ENCODE results near the gene RASA3.

RASA3 gene

GRCh38 chr13:114053026-114053425 lies 79.4 kb downstream of the RASA3 start:
- TF ChIP-seq CTCF (IDR thresholded peaks at IDR 0.05), result no peak
- H3K4me3 ChIP-seq (ENCODE audit: low read depth in 1 of 2, low read length in 1 of 2), result no peak overlapping the region
- H3K27me3 ChIP-seq, result no peaks in the 10 kb centered on the region
- no peaks in the 10 kb centered on the region for H3K9me3 ChIP-seq
- peaks cover 74 to 76% of the 10 kb centered on the region in 2 experiments for H3K4me1 ChIP-seq (ENCODE audit: control insufficient read depth in 1 of 2, insufficient read depth in 1 of 2, low read depth in 1 of 2, low read length in 1 of 2)
- peak overlapping the region; percentile 64 for H3K27ac ChIP-seq
- H3K36me3 ChIP-seq, result peaks cover 7% of the 10 kb centered on the region

GRCh38 chr13:114050536-114051450 lies 81.6 kb downstream of the RASA3 start:
- Histone ChIP-seq H3K27ac (peak overlapping the region; percentile 64), H3K4me1 (ENCODE audit: control insufficient read depth in 1 of 2, insufficient read depth in 1 of 2, low read depth in 1 of 2, low read length in 1 of 2) (peaks cover 52 to 54% of the 10 kb centered on the region in 2 experiments), H3K27me3 (no peaks in the 10 kb centered on the region), H3K36me3 (peaks cover 20% of the 10 kb centered on the region), H3K9me3 (no peaks in the 10 kb centered on the region), H3K4me3 (ENCODE audit: low read depth in 1 of 2, low read length in 1 of 2) (no peak overlapping the region)
- TF ChIP-seq CTCF (IDR thresholded peaks at IDR 0.05), result no peak

DNA sequence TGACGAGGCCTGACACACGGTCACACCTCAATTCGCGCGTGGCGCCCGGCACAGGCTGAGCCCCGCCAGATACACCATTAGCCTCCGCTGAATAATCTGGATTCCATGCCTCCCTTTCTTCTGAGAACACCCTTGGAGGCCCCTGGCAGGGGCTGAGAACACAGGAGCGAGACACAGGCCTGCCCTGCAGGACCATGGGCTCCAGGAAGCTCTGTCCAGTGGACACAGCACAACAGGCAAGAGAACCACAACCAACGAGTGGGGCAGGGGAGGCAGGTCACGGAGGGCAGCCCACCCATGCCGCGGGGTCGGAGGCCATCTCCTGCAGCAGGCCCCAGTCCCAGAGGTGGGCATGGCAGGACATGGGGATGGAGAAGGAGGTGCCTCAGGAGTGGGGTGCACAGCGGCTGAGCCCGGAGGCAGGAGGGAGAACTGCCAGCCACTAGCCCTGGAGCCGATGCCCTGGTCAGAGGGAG lies 82.8 kb downstream of the RASA3 start:
- peaks cover 51 to 52% of the 10 kb centered on the region in 2 experiments for H3K4me1 ChIP-seq (ENCODE audit: control insufficient read depth in 1 of 2, insufficient read depth in 1 of 2, low read depth in 1 of 2, low read length in 1 of 2)
- H3K9me3 ChIP-seq, result no peaks in the 10 kb centered on the region
- H3K27ac ChIP-seq, result peak overlapping the region; percentile 66
- no peak for TF ChIP-seq CTCF (IDR thresholded peaks at IDR 0.05)
- H3K27me3 ChIP-seq, result no peaks in the 10 kb centered on the region
- H3K4me3 ChIP-seq (ENCODE audit: low read depth in 1 of 2, low read length in 1 of 2), result no peak overlapping the region
- H3K36me3 ChIP-seq, result peaks cover 20% of the 10 kb centered on the region

- TF ChIP-seq CTCF (IDR thresholded peaks at IDR 0.05), result no peak
- peak overlapping the region; percentile 15 to 36 for H3K4me3 ChIP-seq (ENCODE audit: low read depth in 1 of 2, low read length in 1 of 2)
- peaks cover 51 to 52% of the 10 kb centered on the region in 2 experiments for H3K4me1 ChIP-seq (ENCODE audit: control insufficient read depth in 1 of 2, insufficient read depth in 1 of 2, low read depth in 1 of 2, low read length in 1 of 2)
- H3K9me3 ChIP-seq, result no peaks in the 10 kb centered on the region
- H3K27ac ChIP-seq, result peak overlapping the region; percentile 66
- peaks cover 20% of the 10 kb centered on the region for H3K36me3 ChIP-seq
- no peaks in the 10 kb centered on the region for H3K27me3 ChIP-seq
Measured at GRCh38 chr13:114049026-114049425, 83.4 kb downstream of the RASA3 start.

GRCh38 chr13:114048443-114048842 lies 84.0 kb downstream of the RASA3 start:
- Histone ChIP-seq H3K4me1 (ENCODE audit: control insufficient read depth in 1 of 2, insufficient read depth in 1 of 2, low read depth in 1 of 2, low read length in 1 of 2) (peaks cover 51% of the 10 kb centered on the region in 2 experiments), H3K27ac (peak overlapping the region; percentile 66)
- TF ChIP-seq CTCF (IDR thresholded peaks at IDR 0.05), result no peak

More at GRCh38 chr13:114048443-114048842, 84.0 kb downstream of the RASA3 start:
- Histone ChIP-seq H3K27me3 (no peaks in the 10 kb centered on the region), H3K4me3 (ENCODE audit: low read depth in 1 of 2, low read length in 1 of 2) (peak overlapping the region; percentile 15 to 36), H3K36me3 (peaks cover 20% of the 10 kb centered on the region), H3K9me3 (no peaks in the 10 kb centered on the region)
